GM19043 (cell line): ENCODE data around the gene ABLIM2.
"Not testable (repeated sequence)": the region's sequence is repeated elsewhere in the genome, so short reads cannot be mapped to it uniquely, and the experiment has no call there.

Experiments used
- ATAC-seq: cut with Tn5 transposase; IDR thresholded peaks from one replicate; pipeline ENCODE4 v1.9.1; 2021; ENCODE audit warnings: low read depth; ENCODE audit not compliant: unreplicated experiment

Gene ABLIM2

GRCh38 chr4:7929118-7929951 lies 229.3 kb downstream of the ABLIM2 start:
- no peak for ATAC-seq

DNA sequence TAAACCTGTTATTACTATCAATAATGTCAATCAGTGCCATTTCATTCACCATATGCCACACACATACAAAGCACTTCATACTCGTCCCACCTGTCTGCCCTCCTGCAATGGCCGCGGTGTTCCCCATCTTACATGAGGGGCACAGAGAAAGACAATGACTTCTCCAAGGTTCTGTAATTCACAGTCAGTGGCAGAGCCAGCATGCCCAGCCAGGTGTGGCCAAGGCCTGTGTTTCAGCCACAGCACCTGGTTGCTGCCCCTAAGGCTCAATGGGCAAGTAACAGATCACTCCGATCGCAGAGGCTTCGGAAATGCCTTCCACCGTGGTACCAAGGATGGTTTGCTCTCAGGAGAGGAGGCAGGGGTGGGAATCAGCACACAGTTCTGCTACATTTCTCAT lies 229.9 kb downstream of the ABLIM2 start:
- no peak for ATAC-seq

GRCh38 chr4:7926822-7927221 lies 231.8 kb downstream of the ABLIM2 start:
- no peak for ATAC-seq

GRCh38 chr4:7924570-7924969 lies 234.0 kb downstream of the ABLIM2 start:
- no peak for ATAC-seq

DNA sequence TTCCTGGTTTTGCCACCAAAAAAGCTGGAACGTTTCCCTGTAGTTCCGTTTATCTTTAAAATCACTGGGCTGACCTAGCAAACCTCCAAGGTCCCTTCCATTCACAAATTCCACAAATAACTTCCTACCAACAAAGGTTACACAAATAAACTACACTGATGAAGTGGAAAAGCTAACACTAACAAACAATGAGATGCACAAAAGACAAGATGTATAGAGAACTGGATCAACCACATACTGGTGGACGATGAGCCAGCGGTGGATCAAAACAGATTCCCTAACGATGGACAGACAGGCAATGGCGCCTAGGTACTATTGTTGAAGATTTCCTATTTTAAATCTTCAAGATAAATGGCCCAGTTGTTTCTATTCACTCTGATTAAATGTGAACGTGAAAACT lies 234.4 kb downstream of the ABLIM2 start:
- ATAC-seq: no peak

- no peak for ATAC-seq
Observed at GRCh38 chr4:7922466-7922865, 236.1 kb downstream of the ABLIM2 start.

DNA sequence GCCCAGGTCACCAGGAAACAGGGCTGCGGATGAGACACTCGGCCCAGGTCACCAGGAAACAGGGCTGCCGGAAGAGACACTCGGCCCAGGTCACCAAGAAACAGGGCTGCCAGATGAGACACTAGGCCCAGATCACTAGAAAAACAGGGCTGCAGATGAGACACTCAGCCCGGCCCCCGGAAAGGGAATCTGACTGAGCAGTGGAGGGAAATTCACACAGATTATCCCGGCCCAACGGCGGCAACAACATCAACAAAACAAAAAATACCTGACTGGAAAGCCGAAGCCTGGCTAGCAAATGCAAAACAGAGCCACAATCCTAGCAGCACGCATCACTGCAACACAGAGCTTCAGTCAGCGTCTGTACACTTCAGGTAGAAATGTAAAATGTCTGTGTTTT lies 239.6 kb downstream of the ABLIM2 start:
- no peak for ATAC-seq

GRCh38 chr4:7918187-7918586 lies 240.4 kb downstream of the ABLIM2 start:
- ATAC-seq: not testable (repeated sequence)

GRCh38 chr4:7917669-7918068 lies 240.9 kb downstream of the ABLIM2 start:
- ATAC-seq: no peak

GRCh38 chr4:7915875-7916242 lies 242.8 kb downstream of the ABLIM2 start:
- no peak for ATAC-seq
